GM10847 (cell line): ENCODE data around the gene DHX30.

Source experiments
- POLR2A ChIP-seq: IDR thresholded peaks from 2 replicates; pipeline ENCODE4 v1.6.1; 2011; ENCODE audit not compliant: insufficient read length; ENCODE audit errors: extremely low read depth

DHX30 gene

GRCh38 chr3:47783673-47784072 is 19.3 kb upstream of the DHX30 start:
- TF ChIP-seq POLR2A = no peak

- no peak for TF ChIP-seq POLR2A
These were observed 11.6 kb upstream of the DHX30 start for GRCh38 chr3:47791193-47791855.

- no peak for TF ChIP-seq POLR2A
These were observed 10.2 kb upstream of the DHX30 start for GRCh38 chr3:47792699-47793098.

GRCh38 chr3:47794544-47794943 is 8.4 kb upstream of the DHX30 start:
- no peak for TF ChIP-seq POLR2A

- no peak for TF ChIP-seq POLR2A
These were observed 3.2 kb upstream of the DHX30 start for GRCh38 chr3:47799733-47800132.

- peak; percentile 0 for TF ChIP-seq POLR2A
These were observed 615 bp downstream of the DHX30 start for GRCh38 chr3:47803480-47804025.

GRCh38 chr3:47804577-47804976 is 1.6 kb downstream of the DHX30 start:
- TF ChIP-seq POLR2A = no peak

- TF ChIP-seq POLR2A = no peak
These were observed 10.7 kb downstream of the DHX30 start for GRCh38 chr3:47813551-47814177.

GRCh38 chr3:47817609-47818008 is 14.7 kb downstream of the DHX30 start:
- no peak for TF ChIP-seq POLR2A

- TF ChIP-seq POLR2A = peak; percentile 75
These were observed 21.9 kb downstream of the DHX30 start for GRCh38 chr3:47824541-47825473.

GRCh38 chr3:47825590-47825989 is 22.7 kb downstream of the DHX30 start:
- TF ChIP-seq POLR2A = no peak

GRCh38 chr3:47836986-47837385 is 34.0 kb downstream of the DHX30 start:
- no peak for TF ChIP-seq POLR2A

GRCh38 chr3:47838503-47838902 is 35.6 kb downstream of the DHX30 start:
- no peak for TF ChIP-seq POLR2A

GRCh38 chr3:47841786-47842349 is 38.9 kb downstream of the DHX30 start:
- no peak for TF ChIP-seq POLR2A

- TF ChIP-seq POLR2A = no peak
These were observed 43.4 kb downstream of the DHX30 start for GRCh38 chr3:47846186-47846879.
